Measurements from ENCODE around the gene HEPHL1.
"Not testable (repeated sequence)": the region's sequence is repeated elsewhere in the genome, so short reads cannot be mapped to it uniquely, and the experiment has no call there.

HEPHL1 gene

DNA sequence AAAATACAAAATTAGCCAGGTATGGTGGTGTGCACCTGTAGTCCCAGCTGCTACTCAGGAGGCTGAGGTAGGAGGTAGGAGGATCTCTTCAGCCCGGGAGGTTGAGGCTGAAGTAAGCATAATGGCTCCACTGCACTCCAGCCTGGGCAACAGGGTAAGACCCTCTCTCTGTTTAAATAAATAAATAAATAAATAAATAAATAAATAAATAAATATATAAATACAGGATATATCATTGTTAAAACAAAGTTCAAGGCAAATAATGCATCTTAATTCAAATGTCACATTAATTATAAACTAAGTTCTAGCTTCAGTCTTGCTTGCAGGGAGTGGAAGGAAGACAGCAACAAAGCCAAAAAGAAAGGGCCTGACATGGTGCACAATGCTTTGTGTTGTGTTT lies 63.0 kb downstream of the HEPHL1 start:
- no peak for DNase-seq (ENCODE audit: low spot score)

DNA sequence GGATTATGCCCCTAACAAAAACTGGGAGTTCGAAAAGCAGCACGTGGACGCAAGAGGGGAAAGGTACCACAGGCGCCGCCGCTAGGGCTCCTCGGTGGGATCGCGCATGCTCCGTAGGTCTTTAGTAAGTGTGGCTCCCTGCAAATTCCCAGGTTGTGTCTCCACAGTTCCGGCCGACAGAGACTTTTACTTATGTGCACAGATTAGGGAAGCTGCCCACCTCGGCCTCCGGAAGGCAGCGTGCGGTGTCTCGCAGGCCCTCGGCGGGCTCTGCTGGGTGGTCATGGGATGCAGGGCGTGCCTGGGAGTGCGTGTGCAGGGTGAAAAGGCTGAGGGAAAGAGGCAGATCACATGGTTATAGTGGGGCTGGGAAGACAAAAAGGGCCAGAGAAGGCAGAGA lies 67.8 kb downstream of the HEPHL1 start:
- DNase-seq (ENCODE audit: low spot score) = no peak

DNA sequence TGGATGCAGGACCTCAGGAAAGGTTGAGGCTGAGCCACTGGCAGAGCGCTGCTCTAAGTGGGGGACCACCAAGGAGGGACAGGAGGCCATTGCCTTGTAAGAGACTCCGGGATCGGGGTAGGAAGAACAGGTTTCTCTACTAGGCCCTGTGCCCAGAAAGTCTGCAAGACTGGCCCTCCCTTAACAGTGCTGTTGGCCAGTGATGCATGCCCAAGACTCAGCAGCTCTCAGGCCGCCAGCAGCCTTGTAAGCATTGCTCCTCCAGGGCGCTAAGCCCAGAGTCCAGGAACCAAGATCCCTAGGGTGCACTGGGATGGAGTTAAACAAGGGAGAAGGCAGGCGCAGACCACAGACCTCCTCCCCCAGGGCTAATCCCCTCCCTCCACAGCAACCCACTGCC lies 68.2 kb downstream of the HEPHL1 start:
- DNase-seq (ENCODE audit: low spot score) = no peak

DNA sequence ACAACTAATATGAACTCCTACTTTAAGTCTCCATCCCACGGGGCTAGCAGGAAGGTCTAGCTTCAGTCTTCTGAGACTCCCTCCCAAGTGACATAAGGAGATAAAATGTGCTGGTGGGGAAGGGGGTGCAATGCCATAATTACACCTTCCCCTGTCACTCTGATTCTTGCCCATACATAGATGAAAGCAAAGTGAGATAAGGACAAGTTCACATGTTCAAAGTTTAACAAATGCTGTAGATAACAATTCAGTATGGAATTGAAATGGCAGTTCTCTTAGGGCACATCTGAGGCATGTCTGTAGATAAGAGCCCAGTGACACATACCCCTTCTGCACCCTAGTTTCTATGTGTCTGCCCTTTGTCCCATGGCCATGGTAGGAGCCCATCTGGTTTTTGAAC lies 69.2 kb downstream of the HEPHL1 start:
- DNase-seq (ENCODE audit: low spot score) = no peak

DNA sequence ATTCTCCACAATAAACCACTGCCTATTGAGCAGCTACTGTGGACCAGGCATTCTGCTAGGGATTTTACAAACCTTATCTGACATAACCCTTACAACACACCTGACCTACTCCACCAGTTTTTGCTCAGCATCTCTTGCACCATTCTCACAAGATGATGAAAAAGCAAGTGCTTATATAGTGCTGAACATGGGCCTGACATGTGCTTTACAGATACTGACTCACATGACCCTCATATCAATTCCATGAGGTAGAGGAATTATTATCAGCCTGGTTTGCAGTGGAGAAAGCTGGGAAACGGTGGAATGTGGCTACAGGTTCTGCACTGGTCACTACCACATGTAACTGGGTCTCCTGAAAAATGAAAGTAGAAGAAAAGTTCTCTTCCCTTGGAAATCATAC lies 69.9 kb downstream of the HEPHL1 start:
- no peak for DNase-seq (ENCODE audit: low spot score)

DNA sequence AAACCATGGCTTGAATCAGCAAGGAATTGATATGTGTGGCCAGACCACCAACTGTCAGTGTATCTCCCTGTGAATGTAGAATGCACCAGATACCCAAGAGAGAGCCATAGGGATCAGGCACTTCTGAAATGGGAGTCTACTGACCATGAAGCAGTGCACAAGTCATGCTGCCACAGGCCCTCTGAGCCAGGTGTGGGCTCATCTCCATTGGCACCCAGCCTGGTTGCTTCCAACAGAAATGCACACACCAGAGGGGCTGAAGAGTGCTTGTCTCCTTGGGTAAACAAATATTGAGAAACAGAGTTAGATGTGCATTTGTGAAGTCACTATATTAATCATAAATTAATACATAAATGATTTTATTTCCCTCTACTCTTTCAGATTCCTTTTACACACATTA lies 79.1 kb downstream of the HEPHL1 start:
- DNase-seq (ENCODE audit: low spot score) = no peak

DNA sequence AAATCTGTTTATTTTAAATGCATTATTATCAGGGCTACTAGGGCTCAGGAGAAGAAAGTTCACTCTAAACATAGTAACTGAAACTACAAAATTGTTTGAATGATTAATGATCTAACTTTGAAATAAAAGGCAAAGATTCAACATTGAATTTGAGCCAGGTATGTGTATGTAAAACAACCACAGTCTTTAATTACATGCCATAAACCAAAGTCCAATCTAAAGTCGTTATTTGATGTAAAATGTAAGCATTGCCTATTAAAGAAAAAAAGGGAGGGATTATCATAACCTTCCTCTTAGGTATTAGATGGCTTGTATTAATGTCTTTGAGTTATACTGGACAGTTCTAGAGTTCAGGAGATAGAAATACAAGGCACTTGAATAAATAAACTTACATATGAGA lies 82.3 kb downstream of the HEPHL1 start:
- DNase-seq (ENCODE audit: low spot score) = no peak

DNA sequence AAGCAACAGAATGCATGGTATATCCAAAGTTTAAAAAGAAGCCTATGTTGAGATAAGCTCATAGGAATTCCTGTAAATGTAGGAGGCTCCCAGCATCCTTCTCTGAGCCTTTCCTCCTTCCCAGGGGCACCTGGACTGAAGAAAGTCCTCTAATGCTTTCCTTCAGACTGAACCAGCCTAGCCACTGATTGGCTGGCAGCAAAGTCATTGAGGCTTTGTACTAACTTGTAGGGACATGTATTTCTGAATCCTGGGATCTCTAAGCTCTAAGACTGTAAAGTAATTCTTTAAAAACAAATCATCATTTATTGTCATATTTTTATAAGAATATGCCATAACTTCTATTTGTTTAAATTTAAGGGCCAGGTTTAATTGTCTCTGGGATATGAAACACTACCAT lies 83.6 kb downstream of the HEPHL1 start:
- DNase-seq (ENCODE audit: low spot score) = no peak

DNA sequence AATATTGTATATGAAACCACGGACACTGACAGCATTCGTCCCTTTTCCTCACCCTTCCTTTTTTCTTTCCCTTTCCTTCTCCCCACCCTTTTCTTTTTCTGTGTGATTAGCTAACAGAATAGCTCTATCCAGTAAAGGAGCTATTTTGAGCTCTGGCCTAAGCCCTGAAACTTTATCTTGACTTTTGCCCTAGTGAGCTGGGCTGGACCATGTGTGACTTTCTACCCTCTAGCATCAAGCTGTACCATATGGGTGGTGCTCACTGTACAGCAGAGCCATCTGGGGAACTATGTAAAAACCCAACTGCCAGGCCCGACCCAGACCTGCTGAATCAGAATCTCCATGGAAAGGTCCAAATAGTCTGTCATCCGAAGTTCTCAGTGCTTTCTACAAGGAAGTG lies 85.6 kb downstream of the HEPHL1 start:
- no peak for DNase-seq (ENCODE audit: low spot score)

DNA sequence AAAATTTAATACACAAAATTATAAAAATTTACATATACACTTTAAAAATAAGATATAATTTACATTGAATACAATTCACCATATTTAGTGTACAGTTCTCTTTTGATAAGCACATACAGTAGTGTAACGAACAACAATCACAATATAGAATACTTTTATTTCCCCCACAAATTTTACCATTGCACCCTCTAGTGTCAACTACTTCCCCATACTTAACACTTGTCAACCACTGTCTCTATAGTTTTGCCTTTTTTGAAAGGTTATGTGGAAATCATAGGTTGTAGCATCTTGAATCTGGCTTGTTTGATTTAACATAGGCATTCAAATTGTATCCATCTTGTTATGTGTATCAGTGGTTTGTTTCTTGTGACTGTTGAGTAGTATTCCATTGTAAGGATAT lies 86.2 kb downstream of the HEPHL1 start:
- DNase-seq (ENCODE audit: low spot score) = no peak

DNA sequence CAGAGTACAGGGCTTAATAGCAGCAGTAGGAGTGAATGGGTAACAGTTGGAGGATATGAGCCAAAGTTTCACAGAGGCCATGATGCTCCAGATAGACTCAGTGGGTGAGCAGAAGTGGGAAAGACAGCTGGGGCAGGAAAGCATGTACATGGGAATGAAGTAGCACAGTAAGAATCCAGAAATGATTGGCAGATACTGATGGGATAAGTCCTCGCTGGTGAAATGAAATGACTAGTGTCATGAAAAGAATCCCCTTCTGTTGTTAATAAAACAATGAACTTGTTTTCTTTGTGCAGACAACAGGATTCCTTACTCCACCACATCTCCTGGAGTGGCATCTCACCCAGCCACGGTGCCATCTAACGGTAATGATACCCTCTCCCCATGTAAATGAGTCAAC lies 90.1 kb downstream of the HEPHL1 start:
- no peak for DNase-seq (ENCODE audit: low spot score)

DNA sequence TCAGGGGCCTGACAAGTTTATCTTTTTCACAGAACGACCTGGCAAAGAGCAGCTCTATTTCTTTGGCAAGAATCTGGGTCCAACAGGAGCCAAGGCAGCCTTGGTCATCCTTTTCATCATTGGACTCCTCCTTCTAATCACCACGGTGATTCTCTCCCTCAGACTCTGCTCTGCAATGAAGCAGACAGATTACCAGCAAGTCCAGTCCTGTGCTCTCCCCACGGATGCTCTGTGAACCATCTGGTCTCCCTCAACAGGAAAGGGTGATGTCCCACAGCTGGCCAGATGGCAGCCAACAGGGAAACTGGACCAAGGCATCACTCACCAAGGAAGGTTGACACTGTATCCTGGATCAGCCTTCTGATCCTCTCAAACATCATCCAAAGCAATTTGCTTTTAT lies 90.5 kb downstream of the HEPHL1 start:
- no peak for DNase-seq (ENCODE audit: low spot score)

DNA sequence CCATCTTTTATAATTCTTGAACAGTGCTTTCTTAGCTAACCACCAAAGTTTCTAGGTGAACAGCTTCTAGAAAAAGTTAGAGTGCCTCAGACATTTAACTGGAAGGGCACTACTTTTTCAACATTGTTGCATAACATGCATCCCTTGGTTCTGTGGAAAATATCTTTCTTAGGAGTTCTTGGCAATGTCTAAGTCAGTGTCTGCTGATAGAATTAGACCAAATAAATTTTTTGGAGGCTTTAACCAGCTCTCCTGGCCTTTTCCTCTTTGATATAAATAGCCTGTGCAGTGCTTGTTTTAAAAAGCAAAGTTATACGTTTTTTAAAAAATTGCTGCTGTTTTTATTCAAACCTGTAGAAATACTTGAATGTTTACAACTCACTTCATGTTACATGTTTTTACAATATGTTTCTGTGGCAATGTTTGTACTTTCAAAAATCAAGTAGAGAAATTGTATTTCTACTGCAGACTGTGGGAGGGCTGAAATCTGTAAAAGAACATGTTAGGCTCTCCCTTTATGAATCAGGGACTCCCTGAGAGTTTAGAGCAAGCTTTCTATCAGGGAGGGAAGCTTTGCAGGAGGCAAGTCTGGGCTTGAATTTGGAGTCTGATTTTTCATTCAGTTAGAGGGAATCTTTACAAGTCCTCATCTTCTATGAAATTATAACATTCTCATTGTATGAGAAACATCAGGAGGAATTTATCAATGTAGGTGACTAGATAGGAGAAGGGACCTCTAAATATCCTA lies 91.2 kb downstream of the HEPHL1 start:
- DNase-seq (ENCODE audit: low spot score) = no peak

DNA sequence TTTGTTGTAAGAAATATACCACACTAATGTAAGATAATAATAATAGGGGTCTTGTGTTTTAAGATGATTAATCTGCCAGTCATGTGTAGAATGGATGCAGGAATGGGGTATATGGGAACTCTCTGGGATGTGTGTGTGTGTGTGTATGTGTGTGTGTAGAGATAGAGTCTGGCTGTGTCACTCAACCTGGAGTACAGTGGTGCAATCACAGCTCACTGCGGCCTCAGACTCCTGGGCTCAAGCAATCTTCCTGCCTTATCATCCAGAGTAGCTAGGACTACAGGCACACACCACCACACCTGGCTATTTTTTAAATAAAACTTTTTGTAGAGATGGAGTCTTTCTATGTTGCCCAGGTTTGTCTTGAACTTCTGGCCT lies 96.0 kb downstream of the HEPHL1 start:
- no peak for DNase-seq (ENCODE audit: low spot score)

DNA sequence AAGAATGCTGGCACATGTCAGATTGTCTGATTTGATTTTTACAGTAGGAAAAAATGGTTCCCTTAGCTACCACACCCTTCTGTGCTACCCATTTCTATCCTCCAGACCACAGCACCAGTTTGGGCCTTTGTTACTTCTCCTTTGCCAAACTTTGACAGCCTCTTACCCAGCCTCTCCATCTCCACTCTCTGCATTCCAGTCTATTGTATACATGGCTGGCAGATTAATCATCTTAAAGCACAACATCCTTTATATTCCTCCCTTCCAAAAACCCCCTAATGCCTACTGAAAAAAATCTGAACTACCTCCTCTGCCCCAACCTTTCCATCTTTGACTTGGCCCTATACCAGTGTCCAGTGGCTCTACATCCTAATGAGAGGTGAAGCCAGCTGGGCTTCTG lies 96.7 kb downstream of the HEPHL1 start:
- no peak for DNase-seq (ENCODE audit: low spot score)

DNA sequence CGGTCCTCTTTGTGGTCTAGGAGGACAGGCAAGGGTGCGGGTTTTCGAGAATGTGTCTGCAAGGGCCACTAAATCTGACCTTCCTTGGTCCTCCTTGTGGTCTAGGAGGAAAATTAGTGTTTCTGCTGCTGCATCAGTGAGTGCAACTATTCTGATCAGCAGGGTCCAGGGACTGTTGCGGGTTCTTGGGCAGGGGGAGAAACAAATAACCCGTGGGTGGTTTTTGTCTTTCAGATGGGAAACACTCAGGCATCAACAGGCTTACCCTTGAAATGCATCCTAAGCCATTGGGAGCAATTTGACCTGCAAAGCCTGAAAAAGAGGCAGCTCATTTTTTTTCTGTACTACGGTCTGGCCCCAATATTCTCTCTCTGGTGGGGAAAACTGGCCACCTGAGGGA lies 98.5 kb downstream of the HEPHL1 start:
- DNase-seq (ENCODE audit: low spot score) = not testable (repeated sequence)

DNA sequence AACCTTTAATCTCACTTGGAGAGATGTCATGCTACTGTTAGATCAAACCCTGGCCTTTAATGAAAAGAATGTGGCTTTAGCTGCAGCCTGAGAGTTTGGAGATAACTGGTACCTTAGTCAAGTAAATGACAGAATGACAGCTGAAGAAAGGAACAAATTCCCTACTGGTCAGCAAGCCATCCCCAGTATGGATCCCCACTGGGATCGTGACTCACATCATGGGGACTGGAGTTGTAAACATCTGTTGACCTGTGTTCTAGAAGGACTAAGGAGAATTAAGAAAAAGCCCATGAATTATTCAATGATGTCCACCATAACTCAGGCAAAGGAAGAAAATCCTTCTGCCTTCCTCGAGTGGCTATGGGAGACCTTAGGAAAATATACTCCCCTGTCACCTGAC lies 99.4 kb downstream of the HEPHL1 start:
- DNase-seq (ENCODE audit: low spot score) = not testable (repeated sequence)

DNA sequence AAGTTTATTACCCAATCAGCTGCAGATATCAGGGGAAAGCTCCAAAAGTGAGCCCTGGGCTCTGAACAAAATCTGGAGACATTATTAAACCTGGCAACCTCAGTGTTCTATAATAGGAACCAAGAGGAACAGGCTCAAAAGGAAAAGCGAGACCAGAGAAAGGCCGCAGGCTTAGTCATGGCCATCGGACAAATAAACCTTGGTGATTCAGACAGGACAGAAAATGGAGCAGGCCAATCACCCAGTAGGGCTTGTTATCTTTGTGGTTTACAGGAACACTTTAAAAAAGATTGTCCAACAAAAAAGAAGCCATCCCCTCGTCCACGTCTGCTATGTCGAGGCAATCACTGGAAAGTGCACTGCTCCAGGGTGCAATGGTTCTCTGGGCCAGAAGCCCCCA lies 99.8 kb downstream of the HEPHL1 start:
- DNase-seq (ENCODE audit: low spot score) = no peak

DNA sequence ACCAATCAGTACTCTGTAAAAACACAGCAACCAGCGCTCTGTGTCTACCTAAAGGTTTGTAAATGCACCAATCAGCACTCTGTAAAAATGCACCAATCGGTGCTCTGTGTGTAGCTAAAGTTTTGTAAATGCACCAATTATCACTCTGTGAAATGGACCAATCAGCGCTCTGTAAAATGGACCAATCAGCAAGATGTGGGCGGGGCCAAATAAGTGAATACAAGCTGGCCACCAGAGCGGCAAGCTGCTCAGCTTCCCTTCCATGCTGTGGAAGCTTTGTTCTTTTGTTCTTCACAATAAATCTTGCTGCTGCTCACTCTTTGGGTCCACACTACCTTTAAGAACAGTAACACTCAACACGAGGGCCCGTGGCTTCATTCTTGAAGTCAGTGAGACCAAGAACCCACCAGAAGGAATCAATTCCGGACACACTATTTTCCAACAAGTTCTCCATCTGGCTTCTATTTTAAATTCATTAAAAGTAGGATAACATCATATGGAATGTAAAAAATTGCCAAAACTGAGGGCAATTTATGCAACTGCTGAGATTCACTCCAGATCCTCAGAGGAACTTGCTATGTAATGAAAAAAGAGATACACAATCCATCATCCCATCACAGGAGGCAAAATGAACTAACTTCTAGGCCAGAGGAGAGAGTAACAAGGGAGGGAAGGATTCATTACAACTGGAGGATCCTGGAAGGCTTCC lies 104.4 kb downstream of the HEPHL1 start:
- no peak for DNase-seq (ENCODE audit: low spot score)

DNA sequence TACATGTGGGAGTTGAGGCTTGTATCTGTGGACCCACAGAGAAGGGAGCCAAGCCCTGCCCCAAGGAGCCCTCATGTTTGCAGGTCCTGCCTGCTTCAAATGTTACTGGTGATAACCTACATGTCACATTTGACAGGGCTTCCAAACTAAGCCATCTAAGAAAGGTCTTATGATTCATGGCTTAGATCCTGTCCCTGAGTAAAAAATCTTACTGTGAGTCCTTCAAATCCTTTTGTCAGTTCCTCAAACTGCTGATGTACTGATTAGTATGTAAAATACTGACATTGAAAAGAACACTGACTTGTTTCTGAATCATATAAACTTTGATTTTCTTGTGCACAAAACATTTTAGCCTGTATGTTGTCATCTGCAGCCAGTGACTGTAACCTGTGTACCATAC lies 106.5 kb downstream of the HEPHL1 start:
- DNase-seq (ENCODE audit: low spot score) = no peak

DNA sequence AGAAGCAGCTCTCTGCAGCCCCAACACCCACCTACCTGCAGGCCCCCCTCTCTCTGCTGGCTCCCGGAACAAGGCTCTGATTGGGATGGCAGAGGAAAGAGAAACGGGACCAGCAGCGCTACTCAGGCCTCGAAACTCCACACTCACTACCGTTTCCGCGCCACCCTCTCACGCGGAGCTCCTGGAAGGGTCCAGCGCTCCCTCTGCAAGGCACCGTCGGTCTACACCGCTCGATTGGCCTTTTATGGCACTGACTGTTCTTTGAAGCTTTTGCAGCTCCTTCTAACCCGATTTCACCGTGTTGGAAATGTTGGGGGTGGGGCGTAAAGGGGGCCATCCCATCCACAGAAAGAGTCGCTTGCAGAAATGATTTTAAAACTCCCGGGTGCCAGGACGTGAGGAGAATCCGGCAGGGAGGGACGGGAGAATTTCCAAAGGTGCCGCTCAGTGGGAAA lies 107.2 kb downstream of the HEPHL1 start:
- no peak for DNase-seq (ENCODE audit: low spot score)

DNA sequence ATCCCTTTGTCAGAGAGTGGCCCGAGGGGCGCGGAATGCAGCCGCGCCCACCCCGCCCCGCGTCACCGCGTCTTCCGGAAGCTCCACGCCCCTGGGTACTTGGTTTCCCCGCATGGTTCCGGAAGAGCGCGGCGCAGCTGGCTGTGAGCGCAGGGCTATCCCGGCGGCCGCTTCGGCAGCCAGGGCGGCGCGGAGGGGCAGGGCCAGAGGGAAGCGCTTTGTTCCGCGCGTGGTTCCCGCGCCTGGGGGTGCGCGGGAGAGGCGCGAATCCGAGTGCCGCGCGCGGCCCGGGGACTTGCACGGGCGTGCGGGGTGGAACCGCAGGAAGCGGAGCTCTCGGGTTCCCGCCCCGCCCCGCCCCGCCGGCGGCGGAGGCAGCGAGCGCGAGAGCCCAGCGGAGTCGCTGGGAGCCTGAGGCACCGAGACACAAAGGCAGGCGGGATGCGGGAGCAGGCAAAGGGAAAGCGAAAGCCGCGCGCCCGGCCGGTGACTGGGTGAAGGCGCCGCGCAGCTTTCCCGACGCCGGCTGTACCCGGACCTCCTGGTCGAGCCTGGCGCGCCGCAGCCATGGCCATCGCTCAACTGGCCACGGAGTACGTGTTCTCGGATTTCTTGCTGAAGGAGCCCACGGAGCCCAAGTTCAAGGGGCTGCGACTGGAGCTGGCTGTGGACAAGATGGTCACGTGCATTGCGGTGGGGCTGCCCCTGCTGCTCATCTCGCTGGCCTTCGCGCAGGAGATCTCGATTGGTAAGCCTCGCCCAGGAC lies 107.8 kb downstream of the HEPHL1 start, which contains the start of gene PANX1:
Gene PANX1 (plus strand): TSS at position 96 of the 766 bp plus-strand sequence. CDS start 472 bp downstream, at position 568.
- peak; percentile 82 for DNase-seq (ENCODE audit: low spot score)
